OCI-LY1 (cell line): Measurements from ENCODE around the gene PARD3.

Source experiments
- H2AFZ ChIP-seq: fragments of 200-600 bp; sonication (generic), shearing (Covaris generic); 2 replicates; pipeline ENCODE4 v1.6.0; 2014; ENCODE audit warnings: antibody characterized with exemption, mild to moderate bottlenecking, low read length
- H3F3A ChIP-seq: fragments of 200-600 bp; sonication (generic), shearing (Covaris generic); 2 replicates; pipeline ENCODE4 v1.6.0; 2014; ENCODE audit warnings: mild to moderate bottlenecking, antibody characterized with exemption, low read length, moderate library complexity; ENCODE audit not compliant: insufficient read depth
- H3K27ac ChIP-seq: fragments of 200-600 bp; sonication (generic); 2 replicates; pipeline ENCODE4 v1.5.1; 2014; ENCODE audit warnings: low read length, mixed run types, mild to moderate bottlenecking, low read depth; ENCODE audit not compliant: poor library complexity, severe bottlenecking
- H3K27me3 ChIP-seq: fragments of 200-600 bp; sonication (generic); 2 replicates; pipeline ENCODE4 v1.6.0; 2014; ENCODE audit warnings: antibody characterized with exemption, mild to moderate bottlenecking, low read length, moderate library complexity; ENCODE audit not compliant: insufficient read depth
- H3K36me3 ChIP-seq: fragments of 200-600 bp; sonication (generic); 2 replicates; pipeline ENCODE4 v1.6.1; 2014; ENCODE audit warnings: mild to moderate bottlenecking, antibody characterized with exemption, low read length, moderate library complexity, mixed read lengths; ENCODE audit not compliant: insufficient read depth
- H3K4me1 ChIP-seq: fragments of 200-600 bp; sonication (generic); 2 replicates; pipeline ENCODE4 v1.5.1; 2014; ENCODE audit warnings: mild to moderate bottlenecking, low read length, moderate library complexity; ENCODE audit not compliant: insufficient read depth, severe bottlenecking
- H3K4me2 ChIP-seq: fragments of 200-600 bp; sonication (generic), shearing (Covaris generic); 2 replicates; pipeline ENCODE4 v1.6.1; 2014; ENCODE audit warnings: low read length
- H3K4me3 ChIP-seq: fragments of 200-600 bp; sonication (generic); 2 replicates; pipeline ENCODE4 v1.5.1; 2014; ENCODE audit warnings: low read length, low read depth, mild to moderate bottlenecking, mixed read lengths; ENCODE audit not compliant: poor library complexity, severe bottlenecking
- H3K79me2 ChIP-seq: fragments of 200-600 bp; shearing (Covaris generic); 2 replicates; pipeline ENCODE4 v1.6.1; 2016; ENCODE audit warnings: mixed run types, low read length, mixed read lengths; ENCODE audit not compliant: insufficient read depth
- H3K9ac ChIP-seq: fragments of 200-600 bp; sonication (generic), shearing (Covaris generic); 2 replicates; pipeline ENCODE4 v1.6.1; 2014; ENCODE audit warnings: mild to moderate bottlenecking, low read length, mixed read lengths
- H3K9me2 ChIP-seq: fragments of 200-600 bp; sonication (generic), shearing (Covaris generic); 2 replicates; pipeline ENCODE4 v1.6.1; 2014; ENCODE audit warnings: low read depth, mild to moderate bottlenecking, low read length, mixed read lengths
- H3K9me3 ChIP-seq: fragments of 200-600 bp; shearing (Covaris generic); 2 replicates; pipeline ENCODE4 v1.6.1; 2014; ENCODE audit warnings: low read length, mixed read lengths
- H4K20me1 ChIP-seq: fragments of 200-600 bp; sonication (generic), shearing (Covaris generic); 2 replicates; pipeline ENCODE4 v1.6.0; 2016; ENCODE audit warnings: mild to moderate bottlenecking, low read length; ENCODE audit not compliant: insufficient read depth
- CTCF ChIP-seq: fragments of 200-600 bp; sonication (generic), shearing (Covaris generic); IDR thresholded peaks from 2 replicates; pipeline ENCODE4 v1.5.1; 2017; ENCODE audit warnings: mild to moderate bottlenecking, antibody characterized with exemption, low read length, moderate library complexity, mixed read lengths
- EZH2 ChIP-seq: fragments of 200-600 bp; sonication (generic), shearing (Covaris generic); IDR thresholded peaks from 2 replicates; pipeline ENCODE4 v1.8.0; 2017; ENCODE audit warnings: borderline replicate concordance, mixed run types, mild to moderate bottlenecking, antibody characterized with exemption, low read length, moderate library complexity, mixed read lengths

The PARD3 gene

GRCh38 chr10:34178756-34179155 is 636.3 kb downstream of the PARD3 start:
- Histone ChIP-seq H3K9ac (no peak overlapping the region), H3K27ac (no peak overlapping the region), H3K9me3 (no peaks in the 10 kb centered on the region), H3K27me3 (no peaks in the 10 kb centered on the region), H3K4me2 (no peak overlapping the region), H4K20me1 (no peaks in the 10 kb centered on the region), H3K36me3 (no peaks in the 10 kb centered on the region), H3K79me2 (no peaks in the 10 kb centered on the region), H3K4me3 (no peak overlapping the region), H2AFZ (no peak overlapping the region), H3F3A (no peaks in the 10 kb centered on the region), H3K9me2 (no peaks in the 10 kb centered on the region), H3K4me1 (no peaks in the 10 kb centered on the region)
- TF ChIP-seq CTCF (no peak), EZH2 (no peak)

GRCh38 chr10:34178196-34178595 is 636.9 kb downstream of the PARD3 start:
- Histone ChIP-seq H2AFZ (no peak overlapping the region), H3K36me3 (no peaks in the 10 kb centered on the region), H3K4me3 (no peak overlapping the region), H3K9ac (no peak overlapping the region), H3K4me1 (no peaks in the 10 kb centered on the region), H3K4me2 (no peak overlapping the region), H3K79me2 (no peaks in the 10 kb centered on the region), H3F3A (no peaks in the 10 kb centered on the region), H3K9me3 (no peaks in the 10 kb centered on the region), H3K27me3 (no peaks in the 10 kb centered on the region), H3K9me2 (no peaks in the 10 kb centered on the region), H3K27ac (no peak overlapping the region), H4K20me1 (no peaks in the 10 kb centered on the region)
- TF ChIP-seq EZH2 (no peak), CTCF (no peak)

GRCh38 chr10:34177445-34177844 is 637.7 kb downstream of the PARD3 start:
- no peak overlapping the region for H3K4me2 ChIP-seq
- H3K9me2 ChIP-seq = no peaks in the 10 kb centered on the region
- H3K4me3 ChIP-seq = no peak overlapping the region
- H3K9me3 ChIP-seq = no peaks in the 10 kb centered on the region
- no peaks in the 10 kb centered on the region for H3F3A ChIP-seq
- H3K79me2 ChIP-seq = no peaks in the 10 kb centered on the region
- H3K27ac ChIP-seq = no peak overlapping the region
- H2AFZ ChIP-seq = no peak overlapping the region
- no peaks in the 10 kb centered on the region for H4K20me1 ChIP-seq
- H3K9ac ChIP-seq = no peak overlapping the region
- no peaks in the 10 kb centered on the region for H3K36me3 ChIP-seq
- no peaks in the 10 kb centered on the region for H3K27me3 ChIP-seq
- no peaks in the 10 kb centered on the region for H3K4me1 ChIP-seq
- TF ChIP-seq CTCF = no peak
- TF ChIP-seq EZH2 = no peak
